Tongue (tissue), 2 donors: ENCODE measurements around the gene GNAI2. TPM values are rescaled to one million over a fixed set of nuclear protein-coding genes. Genes with fewer than 3 reads are reported as not detected.
"Not testable (repeated sequence)": the region's sequence is repeated elsewhere in the genome, so short reads cannot be mapped to it uniquely, and the experiment has no call there.

Source experiments
- DNase-seq: peaks from one replicate; pipeline ENCODE4 v3.0.0-alpha.2; 2015
- total RNA-seq: library from RNA; depleted of rRNA; stranded (reverse); fragments of >200 nt; gene quantifications from one replicate; pipeline ENCODE4 v1.2.3, GENCODE V29; 2014

The GNAI2 gene
- total RNA-seq, 1 donor from 2014 or later: 120 TPM

- peak; percentile 59 for DNase-seq
Measured at GRCh38 chr3:50204804-50205412, 31.1 kb upstream of the GNAI2 start, which contains the start of gene SLC38A3. Gene SLC38A3 (plus strand): TSS chr3:50205271. CDS start chr3:50214200, 8,929 bp downstream.

GRCh38 chr3:50205413-50206276 is 30.4 kb upstream of the GNAI2 start:
- peak; percentile 57 for DNase-seq

DNA sequence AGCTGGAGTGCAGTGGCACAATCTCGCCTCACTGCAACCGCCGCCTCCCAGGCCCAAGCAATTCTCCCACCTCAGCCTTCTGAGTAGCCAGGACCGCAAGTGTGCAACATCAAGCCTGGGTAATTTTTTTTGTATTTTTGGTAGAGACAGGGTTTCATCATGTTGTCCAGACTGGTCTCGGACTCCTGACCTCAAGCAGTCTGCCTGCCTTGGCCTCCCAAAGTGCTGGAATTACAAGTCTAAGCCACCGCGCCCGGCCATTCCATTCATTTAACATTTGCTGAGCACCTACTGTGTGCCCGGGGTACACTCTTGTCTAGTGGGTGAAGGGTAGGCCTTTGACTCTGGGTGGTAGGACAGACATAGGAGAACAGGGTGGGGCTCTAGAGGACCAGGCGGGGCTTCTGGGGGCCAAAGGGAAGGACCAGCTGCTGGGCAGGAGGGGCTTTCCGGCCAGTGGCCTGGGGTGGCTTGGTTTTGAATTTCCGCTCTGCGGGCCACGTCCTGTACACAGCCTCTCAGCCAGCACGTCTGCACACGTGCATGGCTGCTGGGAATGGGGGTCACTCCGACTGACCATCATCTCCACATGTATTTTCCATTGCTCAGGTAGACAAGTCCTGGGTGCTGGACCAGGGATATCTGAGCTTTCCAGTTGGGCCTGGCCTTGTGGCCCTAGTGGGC is 28.5 kb upstream of the GNAI2 start:
- DNase-seq: no peak

DNA sequence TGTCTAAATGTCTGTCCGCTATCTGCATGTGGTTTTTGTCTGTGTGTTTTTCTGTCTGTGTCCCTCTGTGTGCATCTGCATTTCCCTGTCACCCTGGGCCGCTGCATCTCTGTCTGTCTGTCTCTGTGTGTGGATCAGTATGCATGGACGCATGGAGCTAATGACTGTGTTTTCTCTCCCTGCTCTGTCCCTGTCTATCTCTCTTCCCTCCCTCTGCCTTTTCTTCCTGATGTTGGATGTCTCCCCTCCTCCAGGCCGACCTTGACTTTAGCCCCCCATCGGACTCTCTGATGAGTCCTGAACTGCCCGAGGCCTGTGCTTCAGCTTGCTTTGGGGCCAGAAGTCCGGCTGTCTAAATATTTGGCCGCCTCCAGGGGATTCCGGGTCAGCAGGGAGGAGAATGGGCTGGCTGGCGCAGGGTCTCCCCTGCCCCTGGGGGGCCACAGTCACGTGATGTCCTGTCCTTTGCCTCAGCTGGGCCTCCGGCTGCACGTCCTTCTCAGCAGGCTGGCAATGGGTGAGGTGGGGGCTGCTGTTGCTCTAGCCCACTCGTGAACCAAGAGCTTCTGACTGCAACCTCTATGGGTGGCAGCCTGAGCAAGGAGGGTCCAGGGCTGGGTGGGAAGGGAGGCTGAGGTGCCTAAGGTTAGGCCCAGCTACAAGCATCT is 27.2 kb upstream of the GNAI2 start:
- DNase-seq: no peak

DNA sequence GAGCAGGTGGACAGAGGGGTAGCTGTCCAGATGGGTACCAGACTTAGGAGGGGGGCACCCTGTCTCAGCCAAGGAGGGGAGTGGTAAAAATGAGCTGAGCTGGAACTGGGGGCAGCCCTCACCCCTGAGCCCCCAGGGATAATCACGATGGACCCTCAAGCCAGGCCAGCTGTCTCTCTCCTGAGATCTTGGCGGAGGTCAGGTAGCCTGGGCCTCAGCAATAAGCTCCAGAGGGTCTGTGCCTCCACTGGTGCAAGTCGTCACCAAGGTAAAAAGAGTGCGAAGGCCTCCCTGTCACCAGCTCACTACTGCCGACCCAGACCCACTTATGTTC is 25.9 kb upstream of the GNAI2 start:
- no peak for DNase-seq

DNA sequence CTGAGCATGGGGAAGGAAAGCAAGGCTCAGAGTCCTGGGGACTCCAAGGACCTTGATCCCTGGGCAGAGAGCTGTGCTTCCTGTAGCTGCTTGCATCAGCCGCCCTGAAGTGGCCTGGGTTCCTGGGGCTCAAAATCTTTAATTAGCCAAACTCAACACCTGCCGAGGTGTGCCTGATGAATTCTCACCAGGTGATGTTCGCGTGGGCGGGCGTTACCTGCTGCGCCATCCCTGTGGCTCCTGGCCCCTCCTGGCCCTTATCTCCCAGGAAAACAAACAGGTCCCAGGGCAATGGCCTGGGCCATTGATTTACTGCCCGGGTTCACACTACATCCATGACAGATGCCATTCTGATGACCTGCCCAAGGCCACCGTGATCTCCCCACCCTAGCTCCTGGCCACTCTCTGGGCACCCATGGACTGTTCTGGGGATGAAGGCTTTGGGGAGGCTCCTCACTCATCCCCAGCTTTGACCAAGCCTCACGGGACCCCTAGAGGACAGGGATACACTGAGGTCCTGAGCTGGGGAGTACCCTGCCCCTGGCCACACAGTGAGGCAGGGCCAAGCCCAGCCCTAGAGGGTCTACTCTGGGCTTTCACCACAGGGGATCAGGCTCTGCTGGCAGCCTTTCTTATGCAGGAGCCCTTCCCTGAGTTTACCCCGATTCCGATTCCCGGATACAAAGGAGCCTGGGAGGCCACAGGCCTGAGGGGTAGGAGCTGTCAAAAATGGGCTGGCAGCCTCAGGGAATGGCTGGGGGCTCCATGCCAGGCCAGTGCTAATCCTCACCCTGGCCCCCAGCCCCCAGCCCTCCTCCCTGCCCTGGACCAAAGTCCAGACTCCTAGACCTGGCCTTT is 25.3 kb upstream of the GNAI2 start:
- DNase-seq: no peak

GRCh38 chr3:50211368-50211717 is 24.7 kb upstream of the GNAI2 start:
- DNase-seq: not testable (repeated sequence)

DNA sequence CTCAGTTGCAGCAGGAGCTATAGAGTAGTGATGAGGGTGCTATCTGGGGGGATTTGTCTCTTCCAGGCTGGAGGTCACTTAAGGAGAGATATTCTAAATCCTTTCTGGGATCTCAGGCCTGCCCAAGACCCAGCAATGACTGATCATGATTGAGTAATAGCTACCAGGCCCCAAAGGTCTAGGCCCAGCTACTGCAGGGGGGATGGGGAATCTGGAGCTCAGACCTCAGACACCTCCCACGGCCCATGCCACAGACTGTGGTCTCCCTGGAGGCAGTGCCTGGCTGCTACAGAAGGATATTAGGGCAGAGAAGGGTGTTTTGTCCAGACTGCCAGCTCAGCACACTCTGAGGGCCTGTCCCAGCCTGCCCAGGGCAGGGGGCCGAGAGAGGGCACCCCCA is 24.1 kb upstream of the GNAI2 start:
- DNase-seq: no peak

GRCh38 chr3:50212502-50212901 is 23.5 kb upstream of the GNAI2 start:
- no peak for DNase-seq

GRCh38 chr3:50212971-50213370 is 23.0 kb upstream of the GNAI2 start:
- DNase-seq: no peak

DNA sequence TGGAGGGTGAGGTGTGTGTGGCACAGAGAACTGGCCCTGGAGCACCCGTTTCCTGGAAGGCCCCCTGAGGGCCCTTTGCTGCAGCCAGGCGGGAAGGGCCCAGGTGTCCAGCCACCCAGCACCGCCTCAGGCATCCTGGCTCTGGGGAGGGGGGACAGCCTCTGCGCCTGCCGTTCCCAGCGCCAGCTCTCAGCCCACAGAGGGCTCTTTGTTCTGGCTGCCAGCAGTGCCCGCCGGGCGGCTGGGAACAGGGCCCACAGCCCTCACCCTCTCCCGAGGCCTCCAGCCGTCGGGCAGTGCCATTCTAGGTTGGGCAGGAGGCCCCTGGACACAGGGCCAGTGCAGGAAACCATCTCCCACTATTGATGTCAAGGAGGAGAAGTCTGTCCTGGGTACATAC is 22.6 kb upstream of the GNAI2 start:
- no peak for DNase-seq

DNA sequence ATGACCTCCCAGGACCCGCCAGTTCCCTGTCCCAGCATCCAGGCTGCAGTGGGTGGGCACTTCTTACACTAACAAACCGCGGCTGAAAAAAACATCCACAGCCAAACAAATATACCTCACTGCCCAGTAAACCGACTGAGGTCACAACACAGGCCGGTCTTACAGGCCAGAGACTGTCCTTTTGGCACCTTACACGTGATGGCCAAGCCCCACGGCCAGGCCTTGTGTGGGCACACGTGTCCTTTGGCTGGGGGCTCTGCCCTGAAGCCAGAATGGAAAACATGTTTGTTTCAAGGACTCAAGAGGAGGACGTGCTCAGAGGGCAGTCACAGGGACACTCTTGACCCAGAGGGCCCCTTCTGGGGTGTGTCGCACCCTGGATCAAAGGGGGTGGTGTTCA is 21.2 kb upstream of the GNAI2 start:
- DNase-seq: no peak

GRCh38 chr3:50215529-50215928 is 20.5 kb upstream of the GNAI2 start:
- DNase-seq: no peak

DNA sequence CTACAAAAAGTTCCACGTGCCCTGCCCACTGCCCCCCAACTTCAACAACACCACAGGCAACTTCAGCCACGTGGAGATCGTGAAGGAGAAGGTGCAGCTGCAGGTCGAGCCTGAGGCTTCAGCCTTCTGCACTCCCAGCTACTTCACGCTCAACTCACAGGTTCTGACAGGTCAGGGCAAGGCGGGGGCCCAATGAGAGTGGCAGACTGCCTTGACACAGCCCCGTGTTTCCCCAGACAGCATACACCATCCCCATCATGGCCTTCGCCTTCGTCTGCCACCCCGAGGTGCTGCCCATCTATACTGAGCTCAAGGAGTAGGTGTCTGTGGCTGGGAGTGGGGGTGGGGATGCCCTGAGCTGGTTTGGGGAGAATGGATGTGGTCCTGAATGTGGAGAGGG is 18.3 kb upstream of the GNAI2 start:
- no peak for DNase-seq

DNA sequence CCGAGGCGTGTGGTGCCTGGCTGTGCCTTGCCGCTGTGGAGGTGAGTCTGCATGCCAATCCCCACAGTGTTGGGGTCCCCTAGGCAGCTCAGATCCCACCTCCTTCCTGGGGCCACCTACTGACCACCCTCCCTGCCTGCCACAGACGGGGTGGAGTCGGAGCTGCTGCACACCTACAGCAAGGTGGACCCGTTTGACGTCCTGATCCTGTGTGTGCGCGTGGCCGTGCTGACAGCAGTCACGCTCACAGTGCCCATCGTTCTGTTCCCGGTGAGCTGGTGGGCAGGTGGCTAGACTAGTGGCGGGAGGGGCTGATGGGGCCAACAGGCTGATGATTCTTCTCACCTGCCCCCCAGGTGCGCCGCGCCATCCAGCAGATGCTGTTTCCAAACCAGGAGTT is 17.6 kb upstream of the GNAI2 start:
- no peak for DNase-seq

GRCh38 chr3:50219285-50219684 is 16.7 kb upstream of the GNAI2 start:
- DNase-seq: no peak

GRCh38 chr3:50220109-50220508 is 15.9 kb upstream of the GNAI2 start:
- DNase-seq: no peak

GRCh38 chr3:50221051-50221410 is 15.0 kb upstream of the GNAI2 start:
- no peak for DNase-seq

DNA sequence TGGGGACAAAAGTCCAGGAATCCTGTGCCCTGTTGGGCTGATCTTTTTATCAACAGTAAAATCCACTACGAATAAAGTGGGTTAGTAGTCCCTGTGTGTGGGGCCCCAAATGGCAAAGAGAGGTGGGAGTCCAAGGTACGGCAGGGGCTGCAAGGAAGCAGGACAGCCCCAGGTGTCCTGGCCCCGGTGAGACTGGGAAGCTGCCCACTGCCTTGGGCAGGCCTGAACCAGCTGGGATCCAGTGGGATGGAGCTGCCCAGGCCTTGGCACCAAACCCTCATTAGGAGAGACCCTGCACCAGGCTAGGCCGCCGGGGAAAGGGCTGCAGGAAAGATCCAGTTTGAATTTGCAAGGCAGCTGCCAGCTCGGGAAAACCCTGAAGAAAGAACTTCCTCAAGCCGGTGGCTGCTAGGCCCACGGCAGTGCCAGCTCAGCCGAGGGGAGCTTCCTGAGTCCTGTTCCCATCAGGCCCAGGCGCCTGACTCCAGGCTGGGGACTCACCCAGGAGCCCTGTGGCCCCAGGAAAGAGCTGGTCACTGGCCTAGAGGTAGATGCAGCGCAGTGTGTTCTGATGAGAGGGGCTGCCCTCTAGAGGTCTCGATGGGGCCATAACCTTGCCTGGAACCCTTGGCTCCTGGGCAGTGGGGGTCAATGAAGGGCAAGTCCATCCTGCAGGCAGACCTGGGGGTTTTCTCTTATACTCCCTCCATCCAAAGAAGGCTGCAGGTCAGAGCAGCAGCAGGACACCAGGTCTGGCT is 14.4 kb upstream of the GNAI2 start:
- no peak for DNase-seq

- DNase-seq: no peak
Measured at GRCh38 chr3:50222169-50222528, 13.9 kb upstream of the GNAI2 start.

DNA sequence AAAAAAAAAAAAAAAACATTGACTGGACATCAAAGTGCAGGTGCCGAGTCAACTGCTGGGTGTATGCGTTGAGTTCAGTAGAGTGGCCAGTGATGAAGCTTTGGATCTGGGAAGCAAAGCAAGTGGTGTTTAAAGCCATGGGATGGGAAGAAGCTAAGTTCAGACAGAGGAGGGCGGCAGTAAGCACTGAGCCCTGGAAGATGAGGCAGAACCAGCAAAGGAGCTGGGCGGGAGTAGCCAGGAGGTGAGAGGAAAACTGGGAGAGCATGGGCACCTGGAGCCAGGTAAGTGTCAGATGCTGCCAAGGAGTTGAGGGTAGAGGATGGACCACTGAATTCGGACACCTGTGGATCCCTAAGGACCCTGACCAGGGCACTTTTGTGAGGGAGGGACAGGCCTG is 11.4 kb upstream of the GNAI2 start:
- no peak for DNase-seq
